ENCODE results near the gene CRYBG1.

DNA sequence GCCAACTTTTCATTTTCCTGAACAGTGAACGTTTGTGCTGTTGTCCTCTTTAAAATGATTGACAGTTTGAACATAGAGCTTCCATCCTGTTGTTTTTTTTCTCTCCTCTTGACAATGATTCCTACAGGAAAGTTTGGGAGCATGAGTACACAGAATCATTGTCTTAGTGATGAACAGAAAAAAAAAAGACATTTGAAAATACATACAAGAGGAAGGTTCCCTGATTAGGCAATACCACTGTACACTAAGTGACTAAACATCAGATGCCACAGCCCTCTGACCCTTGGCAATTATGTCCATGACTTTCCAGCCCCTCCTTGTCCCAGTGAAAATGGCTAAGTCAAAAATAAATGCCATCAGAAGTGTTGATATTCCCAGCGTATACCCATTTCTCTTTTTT, 197.3 kb downstream of the CRYBG1 start:
- no peak for TF ChIP-seq RCOR1 (conservative IDR thresholded peaks at IDR 0.05; ENCODE audit: low read depth, low read length)
- TF ChIP-seq NRF1 (conservative IDR thresholded peaks at IDR 0.05; ENCODE audit: low read depth, low read length), result no peak
- no peak for TF ChIP-seq POLR2A (IDR thresholded peaks at IDR 0.05; ENCODE audit: low read depth, low read length)
- TF ChIP-seq, protein P1, sequence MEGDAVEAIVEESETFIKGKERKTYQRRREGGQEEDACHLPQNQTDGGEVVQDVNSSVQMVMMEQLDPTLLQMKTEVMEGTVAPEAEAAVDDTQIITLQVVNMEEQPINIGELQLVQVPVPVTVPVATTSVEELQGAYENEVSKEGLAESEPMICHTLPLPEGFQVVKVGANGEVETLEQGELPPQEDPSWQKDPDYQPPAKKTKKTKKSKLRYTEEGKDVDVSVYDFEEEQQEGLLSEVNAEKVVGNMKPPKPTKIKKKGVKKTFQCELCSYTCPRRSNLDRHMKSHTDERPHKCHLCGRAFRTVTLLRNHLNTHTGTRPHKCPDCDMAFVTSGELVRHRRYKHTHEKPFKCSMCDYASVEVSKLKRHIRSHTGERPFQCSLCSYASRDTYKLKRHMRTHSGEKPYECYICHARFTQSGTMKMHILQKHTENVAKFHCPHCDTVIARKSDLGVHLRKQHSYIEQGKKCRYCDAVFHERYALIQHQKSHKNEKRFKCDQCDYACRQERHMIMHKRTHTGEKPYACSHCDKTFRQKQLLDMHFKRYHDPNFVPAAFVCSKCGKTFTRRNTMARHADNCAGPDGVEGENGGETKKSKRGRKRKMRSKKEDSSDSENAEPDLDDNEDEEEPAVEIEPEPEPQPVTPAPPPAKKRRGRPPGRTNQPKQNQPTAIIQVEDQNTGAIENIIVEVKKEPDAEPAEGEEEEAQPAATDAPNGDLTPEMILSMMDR (IDR thresholded peaks at IDR 0.05 in 2 of 3, conservative IDR thresholded peaks at IDR 0.05 in 1 of 3; ENCODE audit: control insufficient read depth in 2 of 3, extremely low read depth in 1 of 3, insufficient read depth in 1 of 3, low read depth in 3 of 3, low read length in 3 of 3), result no peak
- TF ChIP-seq SP1 (IDR thresholded peaks at IDR 0.05; ENCODE audit: low read depth, low read length), result no peak
- TF ChIP-seq, protein P2, sequence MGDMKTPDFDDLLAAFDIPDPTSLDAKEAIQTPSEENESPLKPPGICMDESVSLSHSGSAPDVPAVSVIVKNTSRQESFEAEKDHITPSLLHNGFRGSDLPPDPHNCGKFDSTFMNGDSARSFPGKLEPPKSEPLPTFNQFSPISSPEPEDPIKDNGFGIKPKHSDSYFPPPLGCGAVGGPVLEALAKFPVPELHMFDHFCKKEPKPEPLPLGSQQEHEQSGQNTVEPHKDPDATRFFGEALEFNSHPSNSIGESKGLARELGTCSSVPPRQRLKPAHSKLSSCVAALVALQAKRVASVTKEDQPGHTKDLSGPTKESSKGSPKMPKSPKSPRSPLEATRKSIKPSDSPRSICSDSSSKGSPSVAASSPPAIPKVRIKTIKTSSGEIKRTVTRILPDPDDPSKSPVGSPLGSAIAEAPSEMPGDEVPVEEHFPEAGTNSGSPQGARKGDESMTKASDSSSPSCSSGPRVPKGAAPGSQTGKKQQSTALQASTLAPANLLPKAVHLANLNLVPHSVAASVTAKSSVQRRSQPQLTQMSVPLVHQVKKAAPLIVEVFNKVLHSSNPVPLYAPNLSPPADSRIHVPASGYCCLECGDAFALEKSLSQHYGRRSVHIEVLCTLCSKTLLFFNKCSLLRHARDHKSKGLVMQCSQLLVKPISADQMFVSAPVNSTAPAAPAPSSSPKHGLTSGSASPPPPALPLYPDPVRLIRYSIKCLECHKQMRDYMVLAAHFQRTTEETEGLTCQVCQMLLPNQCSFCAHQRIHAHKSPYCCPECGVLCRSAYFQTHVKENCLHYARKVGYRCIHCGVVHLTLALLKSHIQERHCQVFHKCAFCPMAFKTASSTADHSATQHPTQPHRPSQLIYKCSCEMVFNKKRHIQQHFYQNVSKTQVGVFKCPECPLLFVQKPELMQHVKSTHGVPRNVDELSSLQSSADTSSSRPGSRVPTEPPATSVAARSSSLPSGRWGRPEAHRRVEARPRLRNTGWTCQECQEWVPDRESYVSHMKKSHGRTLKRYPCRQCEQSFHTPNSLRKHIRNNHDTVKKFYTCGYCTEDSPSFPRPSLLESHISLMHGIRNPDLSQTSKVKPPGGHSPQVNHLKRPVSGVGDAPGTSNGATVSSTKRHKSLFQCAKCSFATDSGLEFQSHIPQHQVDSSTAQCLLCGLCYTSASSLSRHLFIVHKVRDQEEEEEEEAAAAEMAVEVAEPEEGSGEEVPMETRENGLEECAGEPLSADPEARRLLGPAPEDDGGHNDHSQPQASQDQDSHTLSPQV (IDR thresholded peaks at IDR 0.05), result no peak
- TF ChIP-seq CREB1 (IDR thresholded peaks at IDR 0.05; ENCODE audit: low read depth), result no peak
- TF ChIP-seq SMC3 (IDR thresholded peaks at IDR 0.05; ENCODE audit: borderline replicate concordance, low read length), result no peak
